ENCODE results near the gene GDAP2. TPM values are rescaled to one million over a fixed set of nuclear protein-coding genes. Genes with fewer than 3 reads are reported as not detected.

GDAP2 gene
- total RNA-seq, 1 donor from 2014 or later, result 75.4 TPM

GRCh38 chr1:117843791-117844190 lies 85.6 kb downstream of the GDAP2 start:
- DNase-seq (ENCODE audit: low spot score in 2 of 2), result no peak
- no peak for FAIRE-seq

- FAIRE-seq (no peak), DNase-seq (ENCODE audit: low spot score in 2 of 2) (no peak)
Measured at GRCh38 chr1:117842408-117843170, 86.8 kb downstream of the GDAP2 start.

- no peak for DNase-seq (ENCODE audit: low spot score in 2 of 2)
- FAIRE-seq, result no peak
Measured at GRCh38 chr1:117841117-117841650, 88.2 kb downstream of the GDAP2 start.

GRCh38 chr1:117838911-117839310 lies 90.5 kb downstream of the GDAP2 start:
- FAIRE-seq, result no peak
- DNase-seq (ENCODE audit: low spot score in 2 of 2), result no peak

GRCh38 chr1:117836069-117836468 lies 93.4 kb downstream of the GDAP2 start:
- FAIRE-seq (no peak), DNase-seq (ENCODE audit: low spot score in 2 of 2) (no peak)

- DNase-seq (ENCODE audit: low spot score in 2 of 2) (no peak), FAIRE-seq (no peak)
Measured at GRCh38 chr1:117834416-117834815, 95.0 kb downstream of the GDAP2 start.

GRCh38 chr1:117832453-117832852 lies 97.0 kb downstream of the GDAP2 start:
- DNase-seq (ENCODE audit: low spot score in 2 of 2) (no peak), FAIRE-seq (no peak)

GRCh38 chr1:117830222-117830621 lies 99.2 kb downstream of the GDAP2 start:
- DNase-seq (ENCODE audit: low spot score in 2 of 2), result no peak
- no peak for FAIRE-seq

GRCh38 chr1:117828201-117828600 lies 101.2 kb downstream of the GDAP2 start:
- FAIRE-seq, result no peak
- no peak for DNase-seq (ENCODE audit: low spot score in 2 of 2)

GRCh38 chr1:117826540-117827078 lies 102.8 kb downstream of the GDAP2 start:
- DNase-seq (ENCODE audit: low spot score in 2 of 2), result no peak
- no peak for FAIRE-seq

- no peak for DNase-seq (ENCODE audit: low spot score in 2 of 2)
- FAIRE-seq, result no peak
Measured at GRCh38 chr1:117826119-117826518, 103.3 kb downstream of the GDAP2 start.

- no peak for FAIRE-seq
- no peak for DNase-seq (ENCODE audit: low spot score in 2 of 2)
Measured at GRCh38 chr1:117825414-117825813, 104.0 kb downstream of the GDAP2 start.

GRCh38 chr1:117824616-117825015 lies 104.8 kb downstream of the GDAP2 start:
- FAIRE-seq (no peak), DNase-seq (ENCODE audit: low spot score in 2 of 2) (no peak)

GRCh38 chr1:117821774-117822482 lies 107.5 kb downstream of the GDAP2 start:
- DNase-seq (ENCODE audit: low spot score in 2 of 2), result no peak

GRCh38 chr1:117821382-117821755 lies 108.1 kb downstream of the GDAP2 start:
- DNase-seq (ENCODE audit: low spot score in 2 of 2) (no peak), FAIRE-seq (no peak)

More at GRCh38 chr1:117821774-117822482, 107.5 kb downstream of the GDAP2 start:
- FAIRE-seq, result no peak

- no peak for FAIRE-seq
- DNase-seq (ENCODE audit: low spot score in 2 of 2), result no peak
Measured at GRCh38 chr1:117820694-117821381, 108.6 kb downstream of the GDAP2 start.

- FAIRE-seq (no peak), DNase-seq (ENCODE audit: low spot score in 2 of 2) (no peak)
Measured at GRCh38 chr1:117820096-117820495, 109.3 kb downstream of the GDAP2 start.

- FAIRE-seq (no peak), DNase-seq (ENCODE audit: low spot score in 2 of 2) (no peak)
Measured at GRCh38 chr1:117819301-117819700, 110.1 kb downstream of the GDAP2 start.

GRCh38 chr1:117818456-117818855 lies 111.0 kb downstream of the GDAP2 start:
- FAIRE-seq, result no peak
- DNase-seq (ENCODE audit: low spot score in 2 of 2), result no peak

GRCh38 chr1:117817629-117818028 lies 111.8 kb downstream of the GDAP2 start:
- DNase-seq (ENCODE audit: low spot score in 2 of 2) (no peak), FAIRE-seq (no peak)

GRCh38 chr1:117815926-117816325 lies 113.5 kb downstream of the GDAP2 start:
- DNase-seq (ENCODE audit: low spot score in 2 of 2), result no peak
- no peak for FAIRE-seq

All from frontal cortex (tissue), 4 donors.